AG04449 (cell line): ENCODE results near the gene EFNA2.

Experiments
- CTCF ChIA-PET: fragments of 350-600 bp; formaldehyde crosslinking; extraction: SDS; loops from one replicate; lab custom pipeline; 2021; ENCODE audit warnings: antibody characterized with exemption; lab: Yijun Ruan, JAX
- POLR2A ChIA-PET: fragments of 400-600, 350-600 bp; formaldehyde crosslinking; extraction: SDS; loops from one replicate; lab custom pipeline; 2020; ENCODE audit warnings: antibody characterized with exemption, inconsistent platforms; lab: Yijun Ruan, JAX
- DNase-seq: peaks from one replicate; pipeline ENCODE4 v3.0.0-alpha.2; 2010; ENCODE audit warnings: low read depth, low spot score
- H3K4me3 ChIP-seq: 2 replicates; pipeline ENCODE4 v1.5.1; 2011; ENCODE audit warnings: low read depth, mild to moderate bottlenecking, control low read depth, low read length
- TF ChIP-seq, protein P1 (sequence below): IDR thresholded peaks from one replicate; pipeline ENCODE4 v1.5.1; 2011; ENCODE audit warnings: mild to moderate bottlenecking, moderate library complexity, low read length, control low read depth, inconsistent platforms; ENCODE audit not compliant: insufficient read depth; ENCODE audit errors: missing control alignments

Gene EFNA2

DNA sequence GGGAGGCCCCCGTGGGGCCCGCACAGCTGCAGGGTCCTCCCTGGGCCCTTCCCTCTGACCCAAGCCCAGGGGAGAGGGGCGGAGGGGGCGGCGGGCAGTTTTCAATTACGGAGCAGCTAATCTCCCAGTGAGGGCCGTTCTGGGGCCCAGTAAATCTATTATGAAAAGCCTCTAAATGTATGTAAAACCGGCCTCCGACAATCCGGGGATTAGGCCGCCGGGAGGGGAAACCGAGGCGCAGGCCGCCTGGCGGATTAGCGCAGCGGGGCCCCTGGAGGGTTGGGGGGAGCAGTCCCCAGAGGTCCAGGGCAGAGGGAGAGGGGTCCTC, 25.1 kb downstream of the EFNA2 start:
- H3K4me3 ChIP-seq: no peak overlapping the region
- TF ChIP-seq, protein P1, sequence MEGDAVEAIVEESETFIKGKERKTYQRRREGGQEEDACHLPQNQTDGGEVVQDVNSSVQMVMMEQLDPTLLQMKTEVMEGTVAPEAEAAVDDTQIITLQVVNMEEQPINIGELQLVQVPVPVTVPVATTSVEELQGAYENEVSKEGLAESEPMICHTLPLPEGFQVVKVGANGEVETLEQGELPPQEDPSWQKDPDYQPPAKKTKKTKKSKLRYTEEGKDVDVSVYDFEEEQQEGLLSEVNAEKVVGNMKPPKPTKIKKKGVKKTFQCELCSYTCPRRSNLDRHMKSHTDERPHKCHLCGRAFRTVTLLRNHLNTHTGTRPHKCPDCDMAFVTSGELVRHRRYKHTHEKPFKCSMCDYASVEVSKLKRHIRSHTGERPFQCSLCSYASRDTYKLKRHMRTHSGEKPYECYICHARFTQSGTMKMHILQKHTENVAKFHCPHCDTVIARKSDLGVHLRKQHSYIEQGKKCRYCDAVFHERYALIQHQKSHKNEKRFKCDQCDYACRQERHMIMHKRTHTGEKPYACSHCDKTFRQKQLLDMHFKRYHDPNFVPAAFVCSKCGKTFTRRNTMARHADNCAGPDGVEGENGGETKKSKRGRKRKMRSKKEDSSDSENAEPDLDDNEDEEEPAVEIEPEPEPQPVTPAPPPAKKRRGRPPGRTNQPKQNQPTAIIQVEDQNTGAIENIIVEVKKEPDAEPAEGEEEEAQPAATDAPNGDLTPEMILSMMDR: no peak
- DNase-seq: no peak
- CTCF ChIA-PET: no interaction called here
- POLR2A ChIA-PET: no interaction called here

DNA sequence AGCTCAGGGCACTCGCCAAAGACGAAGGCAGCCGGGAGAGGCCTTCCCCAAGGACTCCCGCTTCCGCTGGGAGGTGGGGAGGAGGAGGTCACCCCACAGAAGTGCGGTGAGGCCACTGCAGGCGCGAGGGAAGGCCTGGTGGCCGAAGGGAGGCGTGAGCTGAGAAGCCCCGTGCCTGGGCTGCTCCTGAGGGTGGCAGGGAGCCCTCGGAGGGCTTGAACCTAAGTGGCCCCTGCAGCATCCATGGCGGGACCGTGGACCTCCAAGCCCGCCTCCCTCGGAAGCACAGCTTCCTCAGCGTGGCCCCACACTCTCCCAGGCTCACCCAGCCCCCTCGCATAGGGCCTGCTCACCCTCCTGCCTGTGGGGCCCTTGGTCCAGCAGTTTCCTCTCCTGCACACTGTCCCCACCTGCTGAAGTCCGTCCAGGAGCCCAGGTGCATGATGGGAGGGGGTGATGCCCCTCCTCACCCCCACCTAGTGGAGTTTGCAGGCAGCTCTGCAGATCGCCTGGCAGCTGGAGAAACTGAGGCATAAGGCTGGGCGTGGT, 25.9 kb downstream of the EFNA2 start:
- CTCF ChIA-PET: interaction anchor here (1.6 kb wide), 1 partner anchor 32 kb away, joined by 6 read pairs; no protein-coding TSS in a partner anchor
- TF ChIP-seq, protein P1: no peak

DNA sequence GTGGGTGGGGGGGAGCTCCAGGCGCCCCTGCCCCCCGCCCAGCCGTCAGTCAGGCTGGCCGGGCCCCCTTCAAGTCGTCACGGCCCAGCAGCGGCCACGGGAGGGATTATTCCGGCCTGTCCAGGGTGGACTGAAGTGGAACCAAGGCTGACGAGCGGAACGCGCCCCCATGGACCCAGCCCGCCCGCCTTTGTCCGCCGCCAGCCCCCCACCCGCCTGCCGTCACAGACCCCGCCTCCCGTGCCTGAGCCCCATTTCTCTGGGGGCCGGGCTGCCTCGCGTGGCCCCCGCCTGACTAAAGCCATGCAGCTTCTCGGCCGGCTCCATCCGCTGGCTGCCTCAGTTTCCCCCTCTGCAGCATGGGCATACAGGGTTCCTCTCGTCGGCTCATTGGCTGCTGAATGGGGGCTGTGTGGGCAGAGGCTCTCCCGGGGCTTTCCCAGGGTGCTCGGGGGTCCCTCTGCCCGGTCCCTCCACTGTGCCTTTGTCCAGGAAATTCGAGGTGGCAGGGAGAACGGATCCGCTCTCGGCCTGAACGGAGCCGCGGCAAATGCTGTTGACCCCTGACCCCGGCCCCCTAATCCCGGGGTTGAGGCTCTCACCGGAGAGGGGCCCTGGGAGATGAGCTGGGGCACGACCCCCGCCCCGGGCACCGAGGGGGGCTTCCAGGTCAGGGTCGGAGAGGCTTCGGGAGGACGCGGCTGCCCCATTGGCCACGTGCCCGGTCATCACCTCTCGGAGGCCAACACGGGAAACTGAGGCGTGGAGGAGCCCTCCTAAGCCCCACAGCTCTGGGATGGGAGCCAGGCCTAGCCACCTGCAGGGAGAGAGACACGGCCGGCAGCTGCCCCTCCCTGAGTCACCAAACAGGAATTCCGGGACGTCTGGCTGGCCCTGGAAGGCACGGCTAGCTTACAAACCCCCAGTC, 27.4 kb downstream of the EFNA2 start:
- no peak overlapping the region for H3K4me3 ChIP-seq
- TF ChIP-seq, protein P1: no peak
- ChIA-PET CTCF (interaction anchor here (0.7 to 1.6 kb wide), 5 partner anchors 14 to 160 kb away, joined by 3 to 6 read pairs (median 3); no protein-coding TSS in a partner anchor), POLR2A (interaction anchor here (1.0 kb wide), 1 partner anchor 42 kb away, joined by 3 read pairs; a partner anchor contains a TSS)
- no peak for DNase-seq

More for the DNA sequence above, 25.9 kb downstream of the EFNA2 start:
- DNase-seq: no peak
- H3K4me3 ChIP-seq: no peak overlapping the region
- POLR2A ChIA-PET: no interaction called here

DNA sequence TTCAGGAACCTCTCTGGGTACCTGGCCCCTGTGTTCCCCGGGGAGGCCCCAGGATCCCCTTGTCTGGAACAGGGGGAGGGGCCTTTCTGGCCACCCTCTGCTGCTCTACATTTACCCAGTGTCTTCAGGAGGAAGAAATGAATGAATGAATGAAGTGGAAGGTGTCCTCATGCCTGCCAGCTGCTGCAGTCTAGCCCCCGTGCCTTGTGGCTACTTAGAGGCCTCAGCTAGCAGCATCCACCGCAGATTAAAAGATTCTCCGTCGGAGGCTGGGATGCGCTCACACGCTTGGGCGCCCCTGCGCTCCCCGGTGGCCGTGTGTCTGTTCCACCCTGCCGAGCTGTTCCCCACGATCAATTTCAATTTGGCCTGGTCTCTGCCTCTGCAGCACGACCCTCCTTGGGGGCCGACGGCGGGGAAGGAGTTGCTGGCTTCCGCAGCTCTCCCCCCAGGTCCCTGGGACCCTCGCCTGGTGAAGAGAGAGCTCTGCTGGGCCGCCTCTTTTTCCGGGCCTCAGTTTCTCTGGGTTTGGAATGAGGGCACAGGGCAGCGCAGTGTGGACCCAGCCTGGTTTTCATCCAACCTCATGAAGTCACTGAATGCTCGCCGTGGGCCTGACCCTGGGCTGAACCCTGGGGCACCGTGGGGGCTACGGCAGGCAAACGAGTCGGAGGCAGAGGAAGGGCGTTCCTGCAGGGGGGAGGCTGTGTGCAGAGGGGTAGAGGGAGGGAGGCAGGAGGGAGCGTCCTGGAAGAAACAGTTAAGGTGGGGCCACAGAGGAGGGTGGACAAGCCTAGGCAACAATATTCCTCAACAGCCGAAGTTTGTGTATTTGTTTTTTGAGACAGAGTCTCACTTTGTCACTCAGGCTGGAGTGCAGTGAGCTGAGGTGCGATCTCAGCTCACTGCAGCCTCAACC, 28.3 kb downstream of the EFNA2 start:
- POLR2A ChIA-PET: interaction anchor here (1.0 kb wide), 1 partner anchor 41 kb away, joined by 3 read pairs; a partner anchor contains a TSS
- no peak for DNase-seq

DNA sequence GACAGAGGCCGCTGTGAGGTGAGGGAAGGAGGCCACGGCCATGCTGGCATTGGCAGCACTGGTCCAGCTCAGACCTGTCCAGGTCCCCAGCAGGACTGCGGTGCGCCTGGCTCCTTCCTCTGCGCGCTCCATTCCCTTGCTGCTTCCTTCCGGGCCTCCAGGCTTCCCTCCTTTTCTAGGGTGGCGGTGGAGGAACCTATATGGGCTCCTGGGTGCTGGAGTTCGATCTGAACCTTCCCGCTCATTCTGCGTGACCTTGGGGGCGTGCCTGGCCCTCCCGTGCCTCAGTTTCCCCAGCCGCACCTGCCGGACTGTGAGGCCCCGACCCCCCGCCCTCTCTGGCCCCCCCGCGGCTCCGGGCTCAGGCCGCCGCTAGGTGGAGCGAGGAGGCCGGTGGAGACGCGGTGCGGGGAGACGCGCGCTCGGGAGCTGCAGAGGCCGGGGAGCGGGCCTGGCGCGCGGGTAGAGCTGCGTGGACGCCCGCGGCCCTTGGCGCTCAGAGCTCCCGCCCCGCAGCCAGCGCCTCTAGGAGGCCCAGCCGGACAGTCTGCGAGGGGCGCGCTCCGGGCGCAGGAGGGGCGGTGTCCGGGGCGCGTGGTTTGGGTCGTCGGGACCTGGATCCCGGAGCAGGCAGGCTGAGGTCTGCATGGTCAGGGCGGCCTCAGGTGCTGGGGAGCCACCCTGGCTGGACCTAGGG, 29.9 kb downstream of the EFNA2 start:
- POLR2A ChIA-PET: no interaction called here
- TF ChIP-seq, protein P1: peak; percentile 77
- DNase-seq: no peak
- CTCF ChIA-PET: interaction anchor here (0.6 to 3.2 kb wide), 18 partner anchors 9 to 135 kb away, joined by 3 to 18 read pairs (median 5); a partner anchor contains a TSS
- peak overlapping the region; percentile 20; the same call in 1 of the 2 replicates for H3K4me3 ChIP-seq

More for the DNA sequence above, 28.3 kb downstream of the EFNA2 start:
- TF ChIP-seq, protein P1: no peak
- CTCF ChIA-PET: interaction anchor here (0.9 to 2.7 kb wide), 7 partner anchors 11 to 69 kb away, joined by 3 to 12 read pairs (median 4); no protein-coding TSS in a partner anchor
- H3K4me3 ChIP-seq: no peak overlapping the region
